Erythroblast (primary cell): ENCODE results near the gene C14orf180.

Experiments used
- DNase-seq, 2 experiments: peaks; one replicate each; lab custom pipeline; 2025; lab: John Stamatoyannopoulos, UW
- GATA1 ChIP-seq: IDR thresholded peaks from 2 replicates; pipeline ENCODE4 v1.6.1; 2011; ENCODE audit warnings: low read depth, mild to moderate bottlenecking, control low read depth, low read length, moderate library complexity
- POLR2A ChIP-seq: IDR thresholded peaks from 2 replicates; pipeline ENCODE4 v1.6.1; 2011; ENCODE audit warnings: mild to moderate bottlenecking, low read length

C14orf180 gene

DNA sequence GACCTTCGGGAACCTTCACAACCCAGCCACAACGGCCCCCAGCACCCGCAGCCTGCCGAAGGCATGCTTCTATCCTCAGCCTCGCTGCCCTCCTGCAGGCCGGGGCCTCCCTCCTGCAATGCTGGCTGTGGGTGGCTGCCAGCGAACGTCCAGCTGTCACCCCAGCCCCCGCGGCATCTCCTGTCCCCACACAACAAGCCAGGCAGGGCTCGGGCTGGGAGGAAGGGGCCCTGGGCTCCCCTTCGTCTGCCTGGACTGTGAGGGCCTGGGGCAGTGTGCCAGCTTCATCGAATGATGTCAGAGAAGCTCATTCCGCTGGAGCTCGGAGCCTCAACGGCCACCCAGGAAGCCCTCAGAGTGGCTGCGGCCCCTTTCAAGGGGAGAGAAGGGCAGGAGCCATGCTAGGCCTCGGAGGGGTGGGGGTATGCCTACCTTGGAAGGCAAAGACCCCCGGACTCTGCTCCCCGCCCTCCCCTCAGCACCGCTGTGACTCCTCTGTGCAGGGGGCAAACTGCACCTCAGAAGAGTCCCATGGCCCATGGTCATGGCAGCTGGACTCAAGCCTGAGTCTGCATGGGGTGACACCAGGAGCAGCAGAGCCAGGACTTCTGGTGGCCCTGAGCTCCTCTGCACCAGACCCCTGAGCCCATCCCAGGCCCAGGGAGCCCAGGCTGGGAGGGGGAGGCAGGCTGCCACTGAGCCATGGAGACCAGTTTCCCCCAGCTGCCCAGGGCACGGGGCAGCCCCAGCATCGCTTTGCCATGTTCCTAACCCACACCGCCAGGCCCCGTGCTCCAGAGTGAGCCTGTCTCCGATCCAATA is 24.7 kb upstream of the C14orf180 start:
- no peak for DNase-seq

GRCh38 chr14:104555430-104556255 is 23.9 kb upstream of the C14orf180 start:
- no peak for TF ChIP-seq POLR2A
- TF ChIP-seq GATA1, result no peak
- DNase-seq, result no peak

More for the DNA sequence above, 24.7 kb upstream of the C14orf180 start:
- TF ChIP-seq POLR2A (no peak), GATA1 (no peak)

GRCh38 chr14:104556256-104557021 is 23.1 kb upstream of the C14orf180 start:
- DNase-seq, result no peak
- TF ChIP-seq POLR2A (no peak), GATA1 (no peak)

DNA sequence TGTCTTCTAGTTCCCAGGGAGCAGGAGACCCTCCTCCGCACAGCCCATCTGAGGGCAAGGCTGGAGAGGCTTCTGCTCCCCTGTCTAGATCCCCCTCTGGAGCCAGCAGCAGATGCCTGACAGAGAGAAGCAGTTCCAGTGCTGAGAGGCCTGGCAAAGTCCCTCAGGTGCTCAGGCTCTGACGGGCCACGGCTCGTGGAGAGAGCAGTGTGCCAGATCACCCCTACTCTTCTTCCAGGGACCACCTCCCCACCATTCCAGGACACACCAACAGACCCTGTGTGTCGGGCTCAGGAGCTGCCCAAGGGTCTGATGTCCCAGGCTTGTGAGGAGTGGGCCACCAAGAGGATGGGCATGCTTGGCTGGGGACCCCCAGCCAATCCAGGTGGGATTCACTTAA is 22.5 kb upstream of the C14orf180 start:
- DNase-seq, result no peak
- TF ChIP-seq POLR2A, result no peak
- no peak for TF ChIP-seq GATA1

GRCh38 chr14:104557766-104558165 is 21.8 kb upstream of the C14orf180 start:
- TF ChIP-seq POLR2A, result no peak
- TF ChIP-seq GATA1, result no peak
- no peak for DNase-seq

DNA sequence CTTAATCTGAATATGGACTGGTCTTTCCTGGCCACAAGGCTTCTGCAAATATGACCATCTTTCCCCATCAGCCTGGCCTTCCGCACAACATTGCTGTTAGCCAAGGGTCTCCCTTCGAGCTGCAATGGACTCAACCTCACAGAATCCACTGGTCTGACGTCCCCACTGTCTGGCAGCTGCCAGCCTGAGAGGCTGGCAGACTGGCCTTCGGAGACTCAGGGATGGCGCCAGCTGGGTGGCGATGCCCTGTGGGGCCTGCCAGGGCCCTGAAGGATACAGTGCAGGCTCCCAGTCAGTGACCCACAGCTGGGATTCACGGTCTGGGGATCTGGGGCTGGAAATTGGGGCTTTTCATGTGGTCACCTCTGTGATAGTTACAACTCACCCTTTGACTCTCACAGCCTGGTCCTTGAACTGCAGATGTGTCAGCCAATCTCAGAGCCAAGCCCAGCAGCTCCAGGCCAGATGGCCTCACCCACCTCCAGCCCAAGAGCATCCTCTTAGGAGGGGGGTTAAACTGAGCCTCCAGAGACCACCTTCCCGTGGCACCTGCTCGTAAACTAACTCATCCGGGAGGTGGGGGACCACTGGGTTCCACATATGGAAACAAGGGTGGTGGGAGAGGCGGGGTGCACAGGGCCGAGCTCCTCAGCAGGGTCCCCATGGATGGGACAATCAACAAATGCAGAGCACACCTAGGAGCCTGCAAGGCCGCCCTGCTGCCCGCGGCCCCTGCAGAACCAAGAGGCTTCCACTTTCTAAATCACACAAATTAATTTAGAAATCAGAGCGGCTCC is 21.1 kb upstream of the C14orf180 start:
- TF ChIP-seq POLR2A (no peak), GATA1 (no peak)
- no peak for DNase-seq

- no peak for DNase-seq
- TF ChIP-seq POLR2A (no peak), GATA1 (no peak)
Measured at GRCh38 chr14:104559028-104559803, 20.3 kb upstream of the C14orf180 start.

GRCh38 chr14:104559804-104560585 is 19.6 kb upstream of the C14orf180 start:
- TF ChIP-seq POLR2A, result no peak
- TF ChIP-seq GATA1, result no peak
- DNase-seq, result no peak

GRCh38 chr14:104560586-104560945 is 19.0 kb upstream of the C14orf180 start:
- no peak for TF ChIP-seq POLR2A
- TF ChIP-seq GATA1, result no peak
- no peak for DNase-seq

- no peak for TF ChIP-seq GATA1
- TF ChIP-seq POLR2A, result no peak
- DNase-seq, result no peak
Measured at GRCh38 chr14:104561124-104561557, 18.4 kb upstream of the C14orf180 start.

DNA sequence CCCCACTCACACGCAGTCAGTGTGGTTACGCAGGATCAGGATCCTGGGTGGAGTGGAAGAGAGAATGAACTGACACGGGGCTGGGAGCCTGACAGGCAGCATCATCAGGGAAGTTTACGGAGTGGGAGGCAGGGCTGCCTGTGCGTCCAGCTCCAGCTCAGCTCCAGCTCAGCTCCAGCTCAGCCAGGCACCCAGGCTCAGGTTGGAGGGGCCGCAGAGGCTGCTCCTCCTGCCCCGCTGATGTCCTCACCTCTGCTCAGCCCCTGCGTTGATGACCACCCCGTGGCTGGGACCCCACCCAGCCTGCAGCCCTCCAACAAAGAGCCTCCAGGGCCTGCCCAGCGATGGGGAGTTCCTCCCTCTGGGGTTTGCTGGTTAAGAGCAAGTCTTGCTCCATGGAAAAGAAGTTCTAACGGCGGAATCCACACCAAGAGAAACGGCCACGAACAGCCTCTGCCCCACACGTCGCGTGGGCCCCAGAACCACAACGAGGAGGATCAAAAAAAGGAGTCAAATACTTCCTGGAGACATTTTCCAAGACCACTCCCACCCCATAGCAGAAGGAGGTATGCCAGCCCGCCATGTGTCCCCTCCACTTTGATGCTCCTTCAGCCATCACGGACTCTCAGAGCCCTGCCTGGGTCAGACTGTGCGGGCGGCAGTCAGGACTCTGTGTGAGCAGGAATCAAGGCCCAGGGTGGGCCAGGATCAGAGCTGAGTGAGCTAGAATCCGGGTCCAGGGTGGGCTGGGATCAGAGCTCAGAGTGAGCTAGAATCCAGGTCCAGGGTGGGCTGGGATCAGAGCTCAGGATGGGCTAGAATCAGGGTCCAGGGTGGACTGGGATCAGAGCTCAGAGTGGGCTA is 17.7 kb upstream of the C14orf180 start:
- TF ChIP-seq GATA1 (no peak), POLR2A (no peak)
- no peak for DNase-seq
